SK-N-MC (cell line): ENCODE data around the gene CREBRF.

Source experiments
- DNase-seq: peaks from one replicate; pipeline ENCODE4 v3.0.0-alpha.2; 2011; ENCODE audit warnings: low read depth, low spot score
- H3K27ac ChIP-seq: fragments of 200-600 bp; sonication (generic); 2 replicates; pipeline ENCODE4 v1.5.1; 2016; ENCODE audit warnings: mixed run types
- H3K36me3 ChIP-seq: fragments of 200-600 bp; sonication (generic); 2 replicates; pipeline ENCODE4 v1.6.1; 2017; ENCODE audit warnings: antibody characterized with exemption, low read length, mixed read lengths; ENCODE audit not compliant: insufficient read depth
- H3K4me3 ChIP-seq: fragments of 200-600 bp; sonication (generic); 2 replicates; pipeline ENCODE4 v1.5.1; 2016
- H3K9ac ChIP-seq: fragments of 200-600 bp; sonication (generic); 2 replicates; pipeline ENCODE4 v1.8.0; 2017; ENCODE audit warnings: mixed run types, mixed read lengths; ENCODE audit not compliant: insufficient read length
- H3K9me3 ChIP-seq: fragments of 200-600 bp; sonication (generic); 2 replicates; pipeline ENCODE4 v1.6.1; 2017; ENCODE audit warnings: low read depth, mild to moderate bottlenecking, antibody characterized with exemption, low read length, moderate library complexity, mixed read lengths
- EZH2 ChIP-seq: fragments of 200-600 bp; sonication (generic); IDR thresholded peaks from one replicate; pipeline ENCODE4 v1.6.1; 2017; ENCODE audit warnings: antibody characterized with exemption
- FOXP2 ChIP-seq: optimal IDR thresholded peaks from 2 replicates; pipeline ENCODE3; 2011; ENCODE audit warnings: mild to moderate bottlenecking, moderate library complexity; ENCODE audit not compliant: insufficient read depth; ENCODE audit errors: extremely low read length, control extremely low read depth
- POLR2AphosphoS5 ChIP-seq: IDR thresholded peaks from 2 replicates; pipeline ENCODE4 v1.6.1; 2012; ENCODE audit warnings: mild to moderate bottlenecking, low read depth, low read length, borderline replicate concordance

CREBRF gene

DNA sequence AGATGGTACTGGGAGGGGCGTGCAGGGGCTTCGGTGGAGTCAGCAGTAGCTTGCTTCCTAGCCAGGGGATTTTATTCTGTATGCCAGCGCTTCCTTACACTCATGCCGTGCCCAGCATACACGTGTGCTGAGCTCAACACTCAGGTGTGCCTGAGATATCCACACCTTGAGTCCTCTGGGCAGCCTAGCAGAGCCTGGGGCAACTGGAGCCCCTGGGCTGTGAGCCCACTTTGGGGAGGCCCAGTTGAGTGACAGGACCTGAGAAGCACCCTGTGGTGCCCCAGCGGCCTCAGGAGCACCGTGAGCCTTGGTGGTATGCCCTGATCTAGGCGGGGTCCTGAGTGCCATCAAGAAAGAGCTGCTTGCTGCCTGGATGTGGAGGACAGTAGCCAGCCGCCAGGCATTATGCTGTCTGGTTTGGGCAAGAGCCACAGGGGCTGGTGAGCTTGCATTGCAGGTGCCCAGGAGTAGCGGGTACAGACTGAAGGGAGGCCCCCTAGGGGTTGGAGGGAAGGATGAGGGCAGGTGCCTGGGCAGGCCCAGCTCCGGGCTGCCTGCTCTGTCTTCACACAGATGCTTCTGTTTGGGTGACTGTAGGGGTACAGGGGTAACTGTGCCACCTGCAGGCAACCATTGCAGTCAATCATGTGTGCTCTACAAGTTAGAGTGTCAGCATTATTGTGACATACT lies 131.0 kb downstream of the CREBRF start:
- no peak for TF ChIP-seq EZH2
- TF ChIP-seq POLR2AphosphoS5: no peak
- TF ChIP-seq FOXP2: no peak
- no peak overlapping the region for H3K9ac ChIP-seq
- no peaks in the 10 kb centered on the region for H3K36me3 ChIP-seq
- H3K27ac ChIP-seq: no peak overlapping the region
- DNase-seq: no peak
- no peak overlapping the region for H3K4me3 ChIP-seq
- H3K9me3 ChIP-seq: no peaks in the 10 kb centered on the region

DNA sequence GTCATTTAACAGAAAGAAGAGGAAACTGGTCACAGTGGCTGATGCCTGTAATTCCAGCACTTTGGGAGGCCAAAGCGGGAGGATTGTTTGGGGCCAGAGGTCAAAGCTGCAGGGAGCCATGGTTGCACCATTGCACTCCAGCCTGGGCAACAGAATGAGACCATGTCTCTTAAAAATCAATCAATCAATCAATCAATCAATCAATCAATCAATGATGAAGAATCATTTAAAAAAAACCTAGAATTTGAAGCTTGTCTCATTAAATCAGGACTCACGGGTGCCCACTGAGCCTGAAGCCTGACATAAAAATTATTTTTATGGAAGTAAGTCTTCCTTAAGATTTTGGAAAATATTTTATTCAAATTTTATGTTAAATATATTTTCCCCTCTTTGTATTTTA lies 132.1 kb downstream of the CREBRF start:
- H3K27ac ChIP-seq: no peak overlapping the region
- no peaks in the 10 kb centered on the region for H3K9me3 ChIP-seq
- TF ChIP-seq EZH2: no peak
- TF ChIP-seq POLR2AphosphoS5: no peak
- no peak for TF ChIP-seq FOXP2

More for the DNA sequence above, 132.1 kb downstream of the CREBRF start:
- no peaks in the 10 kb centered on the region for H3K36me3 ChIP-seq
- no peak overlapping the region for H3K9ac ChIP-seq
- H3K4me3 ChIP-seq: no peak overlapping the region
- no peak for DNase-seq
